ENCODE results near the gene CHD1. TPM values are rescaled to one million over a fixed set of nuclear protein-coding genes. Genes with fewer than 3 reads are reported as not detected.
A peak's percentile ranks its signal among the peaks of the same experiment; 100 is the strongest.

The CHD1 gene
- total RNA-seq, 2 experiments from 2014 or later: 217 to 228 TPM

GRCh38 chr5:98934546-98934945, 5.7 kb upstream of the CHD1 start:
- Histone ChIP-seq H3K27me3 (ENCODE audit: control insufficient read depth in 1 of 2, insufficient read depth in 2 of 2, low read length in 2 of 2) (no peaks in the 10 kb centered on the region), H3K4me1 (ENCODE audit: insufficient read depth, low read length) (peaks cover 20% of the 10 kb centered on the region), H3K36me3 (ENCODE audit: insufficient read depth, low read length) (peaks cover 17% of the 10 kb centered on the region), H3K9me3 (ENCODE audit: control insufficient read depth in 1 of 2, insufficient read depth in 1 of 2, low read length in 2 of 2) (no peaks in the 10 kb centered on the region), H3K27ac (ENCODE audit: low read depth in 1 of 2, low read length in 2 of 2) (peak overlapping the region in 1 of 2 donors; percentile 74), H3K4me3 (ENCODE audit: low read length) (no peak overlapping the region)
- Mint-ChIP-seq H3K4me3 (no peak overlapping the region), H3K9me3 (no peaks in the 10 kb centered on the region), H3K36me3 (ENCODE audit: low read depth) (peaks cover 29% of the 10 kb centered on the region), H3K27me3 (no peaks in the 10 kb centered on the region), H3K4me1 (ENCODE audit: low read depth) (peaks cover 84% of the 10 kb centered on the region), H3K27ac (peak overlapping the region; percentile 97)
- ATAC-seq (ENCODE audit: poor library complexity) (no peak), DNase-seq (peak in 1 of 14 experiments; percentile 21)
- TF ChIP-seq, protein P1, sequence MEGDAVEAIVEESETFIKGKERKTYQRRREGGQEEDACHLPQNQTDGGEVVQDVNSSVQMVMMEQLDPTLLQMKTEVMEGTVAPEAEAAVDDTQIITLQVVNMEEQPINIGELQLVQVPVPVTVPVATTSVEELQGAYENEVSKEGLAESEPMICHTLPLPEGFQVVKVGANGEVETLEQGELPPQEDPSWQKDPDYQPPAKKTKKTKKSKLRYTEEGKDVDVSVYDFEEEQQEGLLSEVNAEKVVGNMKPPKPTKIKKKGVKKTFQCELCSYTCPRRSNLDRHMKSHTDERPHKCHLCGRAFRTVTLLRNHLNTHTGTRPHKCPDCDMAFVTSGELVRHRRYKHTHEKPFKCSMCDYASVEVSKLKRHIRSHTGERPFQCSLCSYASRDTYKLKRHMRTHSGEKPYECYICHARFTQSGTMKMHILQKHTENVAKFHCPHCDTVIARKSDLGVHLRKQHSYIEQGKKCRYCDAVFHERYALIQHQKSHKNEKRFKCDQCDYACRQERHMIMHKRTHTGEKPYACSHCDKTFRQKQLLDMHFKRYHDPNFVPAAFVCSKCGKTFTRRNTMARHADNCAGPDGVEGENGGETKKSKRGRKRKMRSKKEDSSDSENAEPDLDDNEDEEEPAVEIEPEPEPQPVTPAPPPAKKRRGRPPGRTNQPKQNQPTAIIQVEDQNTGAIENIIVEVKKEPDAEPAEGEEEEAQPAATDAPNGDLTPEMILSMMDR (IDR thresholded peaks at IDR 0.05): no peak
- intact Hi-C loops (cut with DNase I, micrococcal nuclease): loop anchor here in 1 of 2 experiments (5.0 to 10.0 kb wide), 2 partner anchors 1600 to 1747 kb away; partner anchors contain the start of gene FAM174A
- ChIA-PET POLR2A (interaction anchor here (0.8 to 2.8 kb wide), 4 partner anchors 13 to 103 kb away, joined by 4 to 10 read pairs (median 4); no protein-coding TSS in a partner anchor), CTCF (no interaction called here)

- Histone ChIP-seq H3K4me3 (ENCODE audit: low read length) (no peak overlapping the region), H3K27me3 (ENCODE audit: control insufficient read depth in 1 of 2, insufficient read depth in 2 of 2, low read length in 2 of 2) (no peaks in the 10 kb centered on the region), H3K36me3 (ENCODE audit: insufficient read depth, low read length) (peaks cover 17% of the 10 kb centered on the region), H3K27ac (ENCODE audit: low read depth in 1 of 2, low read length in 2 of 2) (peak overlapping the region; percentile 73 to 74), H3K9me3 (ENCODE audit: control insufficient read depth in 1 of 2, insufficient read depth in 1 of 2, low read length in 2 of 2) (no peaks in the 10 kb centered on the region), H3K4me1 (ENCODE audit: insufficient read depth, low read length) (peaks cover 20% of the 10 kb centered on the region)
- H3K4me1 Mint-ChIP-seq (ENCODE audit: low read depth): peaks cover 78% of the 10 kb centered on the region
- peaks cover 39% of the 10 kb centered on the region for H3K36me3 Mint-ChIP-seq (ENCODE audit: low read depth)
- DNase-seq: peak in 8 of 14 experiments; percentile 11 to 82 (median 30)
- intact Hi-C loops (cut with DNase I, micrococcal nuclease): loop anchor here in 1 of 2 experiments (5.0 to 10.0 kb wide), 2 partner anchors 1601 to 1746 kb away; partner anchors contain the start of gene FAM174A
- peak overlapping the region; percentile 97 for H3K27ac Mint-ChIP-seq
- TF ChIP-seq, protein P1 (IDR thresholded peaks at IDR 0.05): no peak
- peak overlapping the region; percentile 31 for H3K4me3 Mint-ChIP-seq
- ChIA-PET POLR2A (interaction anchor here (0.6 to 2.8 kb wide), 10 partner anchors 11 to 1967 kb away, joined by 3 to 10 read pairs (median 4); partner anchors contain the start of gene RGMB), CTCF (interaction anchor here (0.9 to 1.2 kb wide), 2 partner anchors 69 to 127 kb away, joined by 3 to 4 read pairs; no protein-coding TSS in a partner anchor)
- peak; percentile 15 for ATAC-seq (ENCODE audit: poor library complexity)
- no peaks in the 10 kb centered on the region for H3K27me3 Mint-ChIP-seq
- H3K9me3 Mint-ChIP-seq: no peaks in the 10 kb centered on the region
Observed at GRCh38 chr5:98933445-98934072, 4.8 kb upstream of the CHD1 start.

DNA sequence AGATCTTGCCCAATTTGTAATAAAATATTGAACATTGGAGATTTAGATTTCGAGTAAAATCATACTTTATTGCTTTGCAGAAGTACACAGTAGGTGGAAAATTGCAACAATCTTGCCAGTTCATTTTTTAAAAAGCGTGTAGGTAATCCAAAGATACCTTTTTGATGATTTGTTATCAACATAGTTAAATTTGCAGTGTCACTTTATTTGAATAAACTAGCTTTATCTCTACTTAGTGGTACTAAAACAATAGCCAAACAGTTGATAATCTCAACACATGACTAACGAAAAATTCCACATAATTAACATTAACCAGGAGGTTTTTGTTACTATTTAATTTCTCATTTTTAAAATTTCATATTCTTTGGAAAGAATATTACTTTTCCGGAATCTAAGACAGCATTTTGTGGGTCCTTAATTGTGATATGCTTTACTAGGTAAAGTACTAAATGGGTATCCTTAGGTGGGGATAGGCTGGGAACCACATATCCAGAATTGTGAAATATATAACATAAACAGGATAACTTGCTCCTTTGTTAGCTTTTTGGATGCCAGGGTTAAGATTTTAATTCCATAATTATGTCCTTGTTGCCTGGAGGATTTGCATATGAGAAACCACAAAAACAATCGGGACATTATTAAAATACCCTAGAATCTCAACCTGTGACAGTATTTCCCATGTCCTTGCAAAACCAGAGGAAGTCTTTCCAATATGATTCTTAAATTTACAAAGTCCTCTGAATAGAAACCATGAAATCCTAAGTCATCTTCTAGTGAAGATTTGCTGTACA, 2.4 kb upstream of the CHD1 start:
- POLR2A ChIA-PET: interaction anchor here (2.2 to 6.2 kb wide), 4 partner anchors 18 to 130 kb away, joined by 20 to 109 read pairs (median 48); no protein-coding TSS in a partner anchor
- Mint-ChIP-seq H3K36me3 (ENCODE audit: low read depth) (peaks cover 51% of the 10 kb centered on the region), H3K9me3 (no peaks in the 10 kb centered on the region), H3K4me3 (peak overlapping the region; percentile 99), H3K27me3 (no peaks in the 10 kb centered on the region), H3K4me1 (ENCODE audit: low read depth) (peaks cover 73% of the 10 kb centered on the region), H3K27ac (peak overlapping the region; percentile 97)
- H3K27me3 ChIP-seq (ENCODE audit: control insufficient read depth in 1 of 2, insufficient read depth in 2 of 2, low read length in 2 of 2): no peaks in the 10 kb centered on the region
- H3K9me3 ChIP-seq (ENCODE audit: control insufficient read depth in 1 of 2, insufficient read depth in 1 of 2, low read length in 2 of 2): no peaks in the 10 kb centered on the region
- ATAC-seq (ENCODE audit: poor library complexity): no peak
- intact Hi-C loops (cut with DNase I, micrococcal nuclease): loop anchor here in 1 of 2 experiments (5.0 to 10.0 kb wide), 2 partner anchors 1604 to 1744 kb away; partner anchors contain the start of gene FAM174A
- H3K4me1 ChIP-seq (ENCODE audit: insufficient read depth, low read length): peaks cover 20% of the 10 kb centered on the region
- H3K36me3 ChIP-seq (ENCODE audit: insufficient read depth, low read length): peaks cover 19% of the 10 kb centered on the region
- TF ChIP-seq, protein P1 (IDR thresholded peaks at IDR 0.05): no peak
- H3K4me3 ChIP-seq (ENCODE audit: low read length): no peak overlapping the region
- CTCF ChIA-PET: no interaction called here
- no peak for DNase-seq
- peak overlapping the region in 1 of 2 donors; percentile 100 for H3K27ac ChIP-seq (ENCODE audit: low read depth in 1 of 2, low read length in 2 of 2)

All from CD4-positive, alpha-beta T cell (primary cell).